ENCODE measurements around the gene AOPEP.

GRCh38 chr9:94913550-94913949 is 187.1 kb downstream of the AOPEP start:
- no peak for TF ChIP-seq CTCF (IDR thresholded peaks at IDR 0.05; ENCODE audit: insufficient read depth, low read length, poor library complexity, severe bottlenecking)
- no peak for TF ChIP-seq EZH2phosphoT487 (conservative IDR thresholded peaks at IDR 0.05; ENCODE audit: low read length)

Data from SU-DHL-6 (cell line).